Activated CD4-positive, alpha-beta T cell treated with anti-CD3 and anti-CD28 coated beads, Interleukin-2, amount 10 ng/mL, durations not matched to agents 24 days and 14 days (primary cell): ENCODE measurements around the gene TET3. TPM values are rescaled to one million over a fixed set of nuclear protein-coding genes. Genes with fewer than 3 reads are reported as not detected.
A peak's percentile ranks its signal among the peaks of the same experiment; 100 is the strongest.

ENCODE experiments used
- DNase-seq: peaks from one replicate; pipeline ENCODE4 v3.0.0; 2022
- H3K27ac Mint-ChIP-seq: one replicate; pipeline ENCODE4 v1.8.0; 2022; ENCODE audit warnings: mild to moderate bottlenecking, mixed read lengths
- H3K27me3 Mint-ChIP-seq: one replicate; pipeline ENCODE4 v1.8.0; 2022; ENCODE audit warnings: mixed read lengths
- H3K36me3 Mint-ChIP-seq: one replicate; pipeline ENCODE4 v1.8.0; 2022; ENCODE audit warnings: low read depth, mild to moderate bottlenecking, mixed read lengths
- H3K4me1 Mint-ChIP-seq: one replicate; pipeline ENCODE4 v1.8.0; 2021; ENCODE audit warnings: mixed read lengths
- H3K4me3 Mint-ChIP-seq: one replicate; pipeline ENCODE4 v1.8.0; 2022; ENCODE audit warnings: mild to moderate bottlenecking, moderate library complexity, mixed read lengths
- H3K9me3 Mint-ChIP-seq: one replicate; pipeline ENCODE4 v1.8.0; 2021; ENCODE audit warnings: mixed read lengths
- intact Hi-C: fragments of 100-400 bp; cut with micrococcal nuclease; formaldehyde crosslinking; loops from one replicate; pipeline ENCODE4 v1.15.1; 2023
- total RNA-seq: library from RNA; stranded (reverse); gene quantifications from 2 replicates; pipeline ENCODE4 v1.2.3, GENCODE V29; 2022

TET3 gene
- total RNA-seq, 1 donor from 2014 or later, result 22.0 TPM

DNA sequence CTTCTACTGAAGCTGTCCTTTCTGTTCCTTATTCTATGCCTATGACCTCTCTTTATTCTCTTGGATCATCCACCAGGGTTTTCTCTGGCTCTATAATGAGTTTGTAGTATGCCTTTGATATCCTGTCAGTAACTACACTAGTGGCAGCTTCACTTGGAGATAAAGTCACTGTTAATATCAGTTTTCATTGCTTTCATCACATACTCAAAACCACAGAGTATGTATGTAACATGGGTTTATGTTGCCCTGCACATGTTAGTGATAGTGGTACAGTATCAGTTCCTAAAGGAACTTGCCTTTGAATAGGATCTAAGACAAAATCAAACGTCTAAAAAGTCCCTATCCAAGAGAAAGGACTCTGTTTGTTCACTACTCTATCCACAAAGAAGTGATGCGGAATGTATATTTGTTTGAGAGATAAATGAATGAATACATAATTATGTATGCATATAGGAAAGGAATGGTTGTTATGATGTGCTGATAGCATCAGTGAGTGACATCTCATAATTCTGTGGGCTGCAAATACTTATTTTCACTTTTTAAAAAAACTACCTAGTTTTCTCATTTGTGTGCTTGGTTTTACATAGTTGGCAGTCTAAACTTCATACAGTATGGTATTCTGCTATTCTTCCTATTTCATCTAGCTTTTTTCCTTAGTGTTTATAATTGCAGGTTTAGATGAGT, 45.1 kb downstream of the TET3 start:
- intact Hi-C loops, result loop anchor here (5.0 kb wide), 1 partner anchor 43 kb away; no protein-coding TSS in a partner anchor
- peak overlapping the region; percentile 11 for H3K4me3 Mint-ChIP-seq
- peaks cover 11% of the 10 kb centered on the region for H3K36me3 Mint-ChIP-seq
- peaks cover 60% of the 10 kb centered on the region for H3K4me1 Mint-ChIP-seq
- no peak for DNase-seq
- no peaks in the 10 kb centered on the region for H3K9me3 Mint-ChIP-seq
- no peaks in the 10 kb centered on the region for H3K27me3 Mint-ChIP-seq
- peak overlapping the region; percentile 54 for H3K27ac Mint-ChIP-seq

DNA sequence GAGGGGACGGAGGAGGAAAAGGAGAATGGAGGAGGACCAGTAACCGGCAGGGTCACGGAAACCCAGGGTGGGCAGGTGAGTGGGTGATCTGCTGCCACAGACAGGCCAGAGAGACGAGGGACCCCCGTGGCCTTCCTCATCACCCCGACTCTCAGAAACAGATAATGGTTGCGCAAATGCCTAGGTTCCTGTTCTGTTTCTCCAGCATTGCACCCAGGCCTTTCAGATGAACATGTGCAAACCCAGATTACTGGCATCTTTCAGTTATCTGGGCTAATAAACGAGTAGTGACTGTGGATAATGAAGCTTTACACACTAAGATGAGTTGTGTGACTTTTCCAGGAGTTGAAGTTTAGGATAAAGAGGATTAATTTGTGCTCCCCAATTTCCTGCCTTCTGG, 46.5 kb downstream of the TET3 start:
- Mint-ChIP-seq H3K4me1 (peaks cover 59% of the 10 kb centered on the region), H3K27me3 (no peaks in the 10 kb centered on the region), H3K4me3 (peak overlapping the region; percentile 87), H3K9me3 (no peaks in the 10 kb centered on the region), H3K36me3 (peaks cover 11% of the 10 kb centered on the region), H3K27ac (peak overlapping the region; percentile 98)
- no peak for DNase-seq
- intact Hi-C loops, result no loop called here

DNA sequence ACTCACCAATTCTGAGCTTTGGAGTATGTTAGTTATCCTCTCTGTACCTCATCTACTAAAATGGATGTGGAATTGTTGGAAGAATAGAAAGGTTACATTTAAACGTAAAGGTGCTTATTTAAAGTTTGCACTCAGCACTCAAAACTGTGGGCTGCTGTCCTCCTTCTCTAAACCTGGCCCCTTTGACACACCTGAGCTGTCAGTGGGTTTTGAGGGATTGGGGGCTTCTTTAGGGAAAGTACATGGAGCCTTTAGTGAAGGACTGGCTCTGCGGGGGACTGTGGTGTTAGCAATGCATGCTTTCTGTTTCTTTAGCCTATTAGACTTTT, 47.2 kb downstream of the TET3 start:
- intact Hi-C loops, result loop anchor here (2.0 kb wide), 1 partner anchor 33 kb away; no protein-coding TSS in a partner anchor
- H3K27me3 Mint-ChIP-seq, result no peaks in the 10 kb centered on the region
- peak overlapping the region; percentile 98 for H3K27ac Mint-ChIP-seq
- H3K36me3 Mint-ChIP-seq, result peaks cover 11% of the 10 kb centered on the region
- peaks cover 61% of the 10 kb centered on the region for H3K4me1 Mint-ChIP-seq
- no peaks in the 10 kb centered on the region for H3K9me3 Mint-ChIP-seq
- H3K4me3 Mint-ChIP-seq, result peak overlapping the region; percentile 87
- DNase-seq, result no peak

DNA sequence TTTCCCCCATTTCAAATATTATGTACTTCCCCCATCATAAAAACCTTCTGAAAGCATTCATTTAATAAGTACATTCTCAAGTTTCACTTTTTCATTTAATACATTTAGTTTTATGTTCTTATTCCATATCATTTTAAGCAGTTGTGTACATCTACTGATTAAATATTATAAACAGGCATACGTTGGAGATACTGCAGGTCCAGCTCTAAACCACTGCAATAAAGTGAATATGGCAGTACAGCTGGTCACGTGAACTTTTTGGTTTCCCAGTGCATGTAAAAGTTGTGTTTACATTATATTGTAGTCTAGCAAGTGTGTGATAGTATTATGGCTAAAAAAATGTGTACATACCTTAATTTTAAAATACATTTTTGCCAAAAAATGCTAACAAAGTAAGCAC, 48.7 kb downstream of the TET3 start:
- H3K4me1 Mint-ChIP-seq, result peaks cover 73% of the 10 kb centered on the region
- intact Hi-C loops, result loop anchor here (2.0 kb wide), 1 partner anchor 35 kb away; no protein-coding TSS in a partner anchor
- H3K9me3 Mint-ChIP-seq, result no peaks in the 10 kb centered on the region
- H3K27ac Mint-ChIP-seq, result peak overlapping the region; percentile 98
- DNase-seq, result no peak
- H3K36me3 Mint-ChIP-seq, result peaks cover 5% of the 10 kb centered on the region
- H3K4me3 Mint-ChIP-seq, result peak overlapping the region; percentile 87
- H3K27me3 Mint-ChIP-seq, result no peaks in the 10 kb centered on the region

Other genes with a start within 250 kb of the TET3 start
- 37.6 and 38.5 TPM in 2 replicates for gene TPRKB, start 247.6 kb upstream of the TET3 start, total RNA-seq
- 38.1 and 39.5 TPM in 2 replicates for gene DUSP11, start 204.8 kb upstream of the TET3 start, total RNA-seq
- gene C2orf78, start 200.7 kb upstream of the TET3 start, total RNA-seq, result 0.07 TPM in 1 of 2 replicates, not detected in the other
- 58.4 and 59.9 TPM in 2 replicates for gene STAMBP, start 155.9 kb upstream of the TET3 start, total RNA-seq
- gene ACTG2, start 91.9 kb upstream of the TET3 start, total RNA-seq, result not detected in 2 replicates
- 88.9 and 94.9 TPM in 2 replicates for gene DGUOK, start 58.0 kb upstream of the TET3 start, total RNA-seq
- gene BOLA3, start 163.0 kb downstream of the TET3 start, total RNA-seq, result 100 and 103 TPM in 2 replicates
- 203 and 204 TPM in 2 replicates for gene MOB1A, start 194.0 kb downstream of the TET3 start, total RNA-seq
- gene MTHFD2, start 213.7 kb downstream of the TET3 start, total RNA-seq, result 418 and 439 TPM in 2 replicates